Trophoblast cell (in vitro differentiated cells and primary cell): ENCODE data around the gene TMEM33. TPM values are rescaled to one million over a fixed set of nuclear protein-coding genes. Genes with fewer than 3 reads are reported as not detected.

Experiments used
- DNase-seq, 2 donors: peaks; one replicate each; pipeline ENCODE4 v3.0.0-alpha.2; 2016
- H2AFZ ChIP-seq: 2 replicates; pipeline ENCODE4 v1.6.1; 2013; ENCODE audit warnings: low read length, moderate library complexity, mild to moderate bottlenecking; ENCODE audit not compliant: insufficient read depth, poor library complexity
- H2AK5ac ChIP-seq: 2 replicates; pipeline ENCODE4 v1.6.1; 2013; ENCODE audit warnings: mild to moderate bottlenecking, low read length
- H2BK120ac ChIP-seq: 2 replicates; pipeline ENCODE4 v1.6.1; 2013; ENCODE audit warnings: low read length, mild to moderate bottlenecking, moderate library complexity; ENCODE audit not compliant: insufficient read depth, poor library complexity
- H2BK12ac ChIP-seq: 2 replicates; pipeline ENCODE4 v1.6.1; 2013; ENCODE audit warnings: mild to moderate bottlenecking, low read length, moderate library complexity
- H2BK5ac ChIP-seq: 2 replicates; pipeline ENCODE4 v1.6.1; 2013; ENCODE audit warnings: low read length, low read depth, moderate library complexity, mild to moderate bottlenecking; ENCODE audit not compliant: poor library complexity
- H3K14ac ChIP-seq: 2 replicates; pipeline ENCODE4 v1.6.1; 2013; ENCODE audit warnings: mild to moderate bottlenecking, low read length
- H3K18ac ChIP-seq: 2 replicates; pipeline ENCODE4 v1.6.1; 2013; ENCODE audit warnings: mild to moderate bottlenecking, low read length
- H3K23ac ChIP-seq: 2 replicates; pipeline ENCODE4 v1.6.1; 2013; ENCODE audit warnings: low read length
- H3K27ac ChIP-seq: 2 replicates; pipeline ENCODE4 v1.5.1; 2013; ENCODE audit warnings: low read depth, mild to moderate bottlenecking, inconsistent platforms, low read length, moderate library complexity
- H3K27me3 ChIP-seq: 2 replicates; pipeline ENCODE4 v1.6.1; 2013; ENCODE audit warnings: inconsistent platforms, mild to moderate bottlenecking, low read length, moderate library complexity; ENCODE audit not compliant: insufficient read depth
- H3K36me3 ChIP-seq, 2 experiments: 1 replicate in 1 of 2; 2 replicates in 1 of 2; pipeline ENCODE4 v1.6.1; 2013; ENCODE audit warnings: low read length in 2 of 2, mild to moderate bottlenecking in 2 of 2, moderate library complexity in 1 of 2; ENCODE audit not compliant: insufficient read depth in 2 of 2, control insufficient read depth in 1 of 2
- H3K4ac ChIP-seq: 2 replicates; pipeline ENCODE4 v1.6.1; 2013; ENCODE audit warnings: low read depth, mild to moderate bottlenecking, low read length, moderate library complexity
- H3K4me1 ChIP-seq, 2 experiments: 1 replicate in 1 of 2; 2 replicates in 1 of 2; pipeline ENCODE4 v1.6.1; 2013; ENCODE audit warnings: low read length in 2 of 2, mild to moderate bottlenecking in 2 of 2, moderate library complexity in 1 of 2; ENCODE audit not compliant: insufficient read depth in 2 of 2, control insufficient read depth in 1 of 2
- H3K4me2 ChIP-seq: 2 replicates; pipeline ENCODE4 v1.6.1; 2013; ENCODE audit warnings: inconsistent platforms, mild to moderate bottlenecking, low read length, moderate library complexity
- H3K4me3 ChIP-seq: 2 replicates; pipeline ENCODE4 v1.5.1; 2013; ENCODE audit warnings: mild to moderate bottlenecking, low read depth, low read length, inconsistent platforms
- H3K79me1 ChIP-seq: one replicate; pipeline ENCODE4 v1.6.1; 2013; ENCODE audit warnings: low read length
- H3K79me2 ChIP-seq: 2 replicates; pipeline ENCODE4 v1.6.1; 2013; ENCODE audit warnings: low read length, mild to moderate bottlenecking; ENCODE audit not compliant: control insufficient read depth, insufficient read depth, poor library complexity
- H3K9ac ChIP-seq: 2 replicates; pipeline ENCODE4 v1.6.1; 2013; ENCODE audit warnings: mild to moderate bottlenecking, low read length
- H3K9me3 ChIP-seq: 2 replicates; pipeline ENCODE4 v1.6.1; 2013; ENCODE audit warnings: low read depth, mild to moderate bottlenecking, control low read depth, inconsistent platforms, low read length; ENCODE audit not compliant: insufficient read depth
- H4K12ac ChIP-seq: 2 replicates; pipeline ENCODE4 v1.6.1; 2013; ENCODE audit warnings: low read depth, mild to moderate bottlenecking, low read length, moderate library complexity
- H4K8ac ChIP-seq: 2 replicates; pipeline ENCODE4 v1.6.1; 2013; ENCODE audit warnings: low read depth, mild to moderate bottlenecking, low read length, moderate library complexity
- H4K91ac ChIP-seq: one replicate; pipeline ENCODE4 v1.6.1; 2013; ENCODE audit warnings: low read depth, mild to moderate bottlenecking, low read length, moderate library complexity
- WGBS: extraction: QIAGEN DNeasy Blood & Tissue Kit; methylation state at CpG from one replicate; pipeline ENCODE4 v1.1.7; 2013; ENCODE audit warnings: missing lambda C conversion rate; ENCODE audit not compliant: insufficient read length, insufficient coverage; ENCODE audit errors: extremely low coverage; 5-methylcytosine and 5-hydroxymethylcytosine counted together
- polyA plus RNA-seq: library from polyadenylated mRNA; stranded (reverse); fragments of 200-250 nt; gene quantifications from 2 replicates; pipeline ENCODE4 v1.2.3, GENCODE V29; 2013

The TMEM33 gene
- polyA plus RNA-seq: 87.7 and 94.9 TPM in 2 replicates

GRCh38 chr4:41934901-41935651 is at the start of gene TMEM33:
TMEM33 (plus strand) TSS chr4:41935429; CDS start chr4:41935485, 56 bp downstream.
- Histone ChIP-seq H3K36me3 (peaks cover 3 to 4% of the 10 kb centered on the region in 2 experiments), H3K4me1 (peaks cover 0 to 8% of the 10 kb centered on the region in 2 experiments), H2AFZ (peak within 1 kb of the TSS; percentile 58), H3K9me3 (no peaks in the 10 kb centered on the region), H3K9ac (peak within 1 kb of the TSS; percentile 91), H2BK120ac (peak within 1 kb of the TSS; percentile 83), H2AK5ac (no peak within 1 kb of the TSS), H3K79me2 (peaks cover 7% of the 10 kb centered on the region), H2BK5ac (peak within 1 kb of the TSS; percentile 13), H4K8ac (peak within 1 kb of the TSS; percentile 78), H3K14ac (peak within 1 kb of the TSS; percentile 57), H4K91ac (peak within 1 kb of the TSS; percentile 28), H3K79me1 (peaks cover 4% of the 10 kb centered on the region), H3K23ac (no peak within 1 kb of the TSS), H3K27me3 (no peaks in the 10 kb centered on the region), H3K4me2 (peak within 1 kb of the TSS; percentile 68), H3K18ac (peak within 1 kb of the TSS; percentile 26), H4K12ac (peak within 1 kb of the TSS; percentile 96), H3K4me3 (peak within 1 kb of the TSS; percentile 99), H2BK12ac (no peak within 1 kb of the TSS), H3K27ac (peak within 1 kb of the TSS; percentile 82), H3K4ac (peak within 1 kb of the TSS; percentile 84)
- no CpG with 5 or more reads among the region's 49 CpGs for whole genome bisulfite sequencing
- DNase-seq: peak; percentile 76 to 90

- H2AFZ ChIP-seq: no peak overlapping the region
- WGBS: no CpG with 5 or more reads among the region's 1 CpG
- H4K91ac ChIP-seq: no peak overlapping the region
- peaks cover 4 to 7% of the 10 kb centered on the region in 2 experiments for H3K4me1 ChIP-seq
- H2BK5ac ChIP-seq: no peak overlapping the region
- H3K4me3 ChIP-seq: no peak overlapping the region
- no peak overlapping the region for H2AK5ac ChIP-seq
- no peak overlapping the region for H3K27ac ChIP-seq
- H3K79me2 ChIP-seq: no peaks in the 10 kb centered on the region
- DNase-seq: no peak
- peaks cover 1% of the 10 kb centered on the region for H3K9me3 ChIP-seq
- no peak overlapping the region for H3K14ac ChIP-seq
- no peaks in the 10 kb centered on the region for H3K36me3 ChIP-seq
- no peak overlapping the region for H3K4me2 ChIP-seq
- no peak overlapping the region for H2BK120ac ChIP-seq
- H4K12ac ChIP-seq: no peak overlapping the region
- peaks cover 21% of the 10 kb centered on the region for H3K27me3 ChIP-seq
- H3K23ac ChIP-seq: no peak overlapping the region
- H3K18ac ChIP-seq: no peak overlapping the region
- no peak overlapping the region for H3K4ac ChIP-seq
- no peak overlapping the region for H4K8ac ChIP-seq
- H2BK12ac ChIP-seq: no peak overlapping the region
- no peak overlapping the region for H3K9ac ChIP-seq
- no peaks in the 10 kb centered on the region for H3K79me1 ChIP-seq
Observed at GRCh38 chr4:41885456-41885855, 49.8 kb upstream of the TMEM33 start.

- Histone ChIP-seq H2BK5ac (no peak overlapping the region), H3K79me1 (no peaks in the 10 kb centered on the region), H3K18ac (no peak overlapping the region), H3K27me3 (peaks cover 3% of the 10 kb centered on the region), H3K14ac (no peak overlapping the region), H2AK5ac (no peak overlapping the region), H4K12ac (no peak overlapping the region), H3K4me3 (no peak overlapping the region), H3K4me1 (no peaks in the 10 kb centered on the region), H2BK120ac (no peak overlapping the region), H3K9me3 (no peaks in the 10 kb centered on the region), H3K23ac (no peak overlapping the region), H3K4ac (no peak overlapping the region), H4K8ac (no peak overlapping the region), H3K79me2 (no peaks in the 10 kb centered on the region), H3K36me3 (no peaks in the 10 kb centered on the region), H2AFZ (no peak overlapping the region), H3K9ac (no peak overlapping the region), H2BK12ac (no peak overlapping the region), H3K27ac (no peak overlapping the region), H3K4me2 (no peak overlapping the region), H4K91ac (no peak overlapping the region)
- WGBS: no CpG with 5 or more reads among the region's 2 CpGs
- DNase-seq: no peak
Observed at GRCh38 chr4:41887277-41887676, 48.0 kb upstream of the TMEM33 start.

GRCh38 chr4:41887821-41888686 is 47.2 kb upstream of the TMEM33 start:
- no peak overlapping the region for H3K4ac ChIP-seq
- no peak overlapping the region for H3K9ac ChIP-seq
- H3K27me3 ChIP-seq: no peaks in the 10 kb centered on the region
- no peak overlapping the region for H2AK5ac ChIP-seq
- no peak overlapping the region for H3K4me3 ChIP-seq
- no peak overlapping the region for H4K91ac ChIP-seq
- WGBS: no CpG with 5 or more reads among the region's 3 CpGs
- DNase-seq: peak in 1 of 2 donors; percentile 76
- H2BK5ac ChIP-seq: no peak overlapping the region
- H4K12ac ChIP-seq: no peak overlapping the region
- no peak overlapping the region for H2BK120ac ChIP-seq
- no peak overlapping the region for H3K4me2 ChIP-seq
- H2BK12ac ChIP-seq: no peak overlapping the region
- H3K9me3 ChIP-seq: no peaks in the 10 kb centered on the region
- no peak overlapping the region for H4K8ac ChIP-seq
- no peak overlapping the region for H2AFZ ChIP-seq
- H3K36me3 ChIP-seq: no peaks in the 10 kb centered on the region
- no peak overlapping the region for H3K14ac ChIP-seq
- no peak overlapping the region for H3K23ac ChIP-seq
- H3K79me2 ChIP-seq: no peaks in the 10 kb centered on the region
- no peaks in the 10 kb centered on the region for H3K4me1 ChIP-seq
- H3K79me1 ChIP-seq: no peaks in the 10 kb centered on the region
- no peak overlapping the region for H3K18ac ChIP-seq
- no peak overlapping the region for H3K27ac ChIP-seq
